Endometrial microvascular endothelial cells (primary cell): ENCODE data around the gene HOXD9. TPM values are rescaled to one million over a fixed set of nuclear protein-coding genes. Genes with fewer than 3 reads are reported as not detected.

Source experiments
- in situ Hi-C: cut with HindIII; loops from 2 replicates; pipeline ENCODE4 v1.10.0; 2017; ENCODE audit warnings: low sequenced_read_pairs, low pct_unique_long_range_greater_than_20kb; ENCODE audit errors: inconsistent ontology term
- total RNA-seq: library from RNA; depleted of rRNA; stranded (reverse); fragments of >200 nt; gene quantifications from one replicate; pipeline ENCODE4 v1.2.3, GENCODE V29; 2015; ENCODE audit errors: inconsistent ontology term

HOXD9 gene
- total RNA-seq, 1 donor from 2014 or later: 63.6 TPM

DNA sequence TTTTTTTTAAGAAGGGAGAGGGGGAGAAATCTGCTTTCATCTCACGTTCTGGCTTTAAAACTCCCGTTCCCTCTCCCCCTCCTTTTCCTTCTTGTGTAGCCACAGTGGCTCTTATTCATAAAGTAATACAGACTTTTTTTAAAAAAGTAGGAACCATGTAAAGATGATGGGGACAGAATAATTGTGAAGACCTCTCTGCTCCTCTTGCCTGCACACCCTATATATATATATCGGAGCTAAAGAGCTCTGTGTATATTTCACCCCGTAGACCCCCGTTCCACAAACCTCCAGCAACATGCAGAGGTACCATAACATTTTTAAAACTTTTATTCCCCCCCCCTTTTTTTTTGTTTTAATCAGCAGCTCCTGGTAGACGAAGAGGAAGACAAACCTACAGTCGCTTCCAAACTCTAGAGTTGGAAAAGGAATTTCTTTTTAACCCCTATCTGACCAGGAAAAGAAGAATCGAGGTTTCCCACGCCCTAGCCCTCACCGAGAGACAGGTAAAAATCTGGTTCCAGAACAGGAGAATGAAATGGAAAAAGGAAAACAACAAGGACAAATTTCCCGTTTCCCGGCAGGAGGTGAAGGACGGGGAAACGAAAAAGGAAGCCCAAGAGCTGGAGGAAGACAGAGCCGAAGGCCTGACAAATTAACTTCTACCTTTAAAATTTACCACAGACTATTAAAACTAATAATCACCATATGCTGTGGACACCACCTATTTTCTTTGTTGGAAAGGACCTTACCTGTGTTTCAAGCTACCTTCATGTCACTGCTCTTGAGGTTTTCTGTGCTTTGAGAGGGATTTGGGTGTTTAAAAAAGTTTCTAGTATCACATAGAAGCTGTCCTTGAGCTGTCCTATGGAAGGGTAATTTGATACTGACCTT is 8.7 kb downstream of the HOXD9 start:
- in situ Hi-C loops: no loop called here

- in situ Hi-C loops: no loop called here
These were observed 9.3 kb downstream of the HOXD9 start for GRCh38 chr2:176131848-176132158.

DNA sequence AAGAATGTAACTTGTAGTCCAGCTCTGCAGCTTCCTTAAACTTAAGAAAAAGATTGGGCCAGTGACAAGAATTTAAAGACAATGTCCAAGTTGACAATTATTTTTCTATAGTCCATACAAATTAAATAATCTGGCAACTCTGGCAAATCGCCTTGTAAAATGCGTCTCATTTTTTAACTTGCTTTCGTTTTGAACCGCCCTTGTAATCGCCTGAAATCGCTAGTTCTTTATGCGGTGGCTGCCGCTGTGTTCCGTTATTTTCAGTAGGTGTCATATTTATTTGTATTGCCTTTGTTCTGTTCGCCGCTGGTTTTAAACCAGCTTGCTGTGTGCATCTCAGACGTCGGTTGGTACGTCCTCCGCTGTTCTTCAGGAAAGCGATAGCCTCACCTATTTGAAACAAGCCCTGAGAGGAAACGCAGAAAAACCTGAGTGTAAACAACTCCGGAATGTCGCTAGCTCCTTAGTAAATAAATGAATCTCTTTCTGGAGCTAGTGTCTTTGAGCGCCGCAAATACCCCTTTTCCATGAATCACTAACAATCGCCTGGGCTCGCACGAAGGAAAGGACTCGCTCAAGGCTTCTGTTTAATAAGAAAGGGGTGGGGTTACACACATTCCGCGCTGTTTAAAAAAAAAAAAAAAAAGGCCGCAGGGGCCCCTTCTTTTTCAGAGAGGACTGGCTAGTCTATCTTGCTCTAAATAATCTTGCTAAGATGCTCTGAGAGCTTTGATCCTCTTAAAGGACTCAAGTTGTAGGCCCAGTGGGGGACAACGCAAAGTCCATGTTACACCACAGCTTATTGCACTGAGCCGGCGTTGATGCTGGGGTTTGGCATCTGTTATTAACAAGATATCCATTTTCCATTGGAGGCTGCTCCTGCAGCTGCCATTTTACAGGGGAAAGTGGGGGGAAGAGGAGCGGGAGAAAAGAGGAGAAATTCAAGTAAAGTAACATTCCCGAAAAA is 10.0 kb downstream of the HOXD9 start:
- in situ Hi-C loops: no loop called here

GRCh38 chr2:176133389-176133788 is 10.9 kb downstream of the HOXD9 start:
- in situ Hi-C loops: no loop called here

GRCh38 chr2:176134035-176134434 is 11.5 kb downstream of the HOXD9 start:
- in situ Hi-C loops: no loop called here

- in situ Hi-C loops: no loop called here
These were observed 12.5 kb downstream of the HOXD9 start for GRCh38 chr2:176135035-176135440.

GRCh38 chr2:176136374-176137251 is 14.1 kb downstream of the HOXD9 start:
- in situ Hi-C loops: no loop called here

DNA sequence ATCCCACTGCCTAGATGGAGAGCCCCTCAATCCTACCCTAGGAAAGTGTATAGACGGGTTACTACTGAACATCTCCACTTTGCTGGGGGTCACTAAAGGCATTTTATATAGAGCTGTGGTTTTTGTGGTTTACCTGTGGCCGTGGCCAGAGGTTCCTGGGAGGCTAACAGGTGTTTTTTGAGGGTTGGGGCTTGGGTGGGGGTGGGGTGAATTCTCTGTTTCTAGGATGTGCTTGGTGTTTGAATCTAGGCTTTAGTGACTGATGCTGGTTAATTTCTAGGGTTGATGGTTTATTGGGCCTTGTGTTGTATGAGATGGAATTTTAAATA is 14.7 kb downstream of the HOXD9 start:
- in situ Hi-C loops: no loop called here

DNA sequence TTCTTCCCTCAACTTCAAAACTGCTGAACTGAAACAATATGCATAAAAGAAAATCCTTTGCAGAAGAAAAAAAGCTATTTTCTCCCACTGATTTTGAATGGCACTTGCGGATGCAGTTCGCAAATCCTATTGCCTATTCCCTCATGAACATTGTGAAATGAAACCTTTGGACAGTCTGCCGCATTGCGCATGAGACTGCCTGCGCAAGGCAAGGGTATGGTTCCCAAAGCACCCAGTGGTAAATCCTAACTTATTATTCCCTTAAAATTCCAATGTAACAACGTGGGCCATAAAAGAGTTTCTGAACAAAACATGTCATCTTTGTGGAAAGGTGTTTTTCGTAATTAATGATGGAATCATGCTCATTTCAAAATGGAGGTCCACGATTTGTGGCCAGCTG is 15.4 kb downstream of the HOXD9 start:
- in situ Hi-C loops: no loop called here

DNA sequence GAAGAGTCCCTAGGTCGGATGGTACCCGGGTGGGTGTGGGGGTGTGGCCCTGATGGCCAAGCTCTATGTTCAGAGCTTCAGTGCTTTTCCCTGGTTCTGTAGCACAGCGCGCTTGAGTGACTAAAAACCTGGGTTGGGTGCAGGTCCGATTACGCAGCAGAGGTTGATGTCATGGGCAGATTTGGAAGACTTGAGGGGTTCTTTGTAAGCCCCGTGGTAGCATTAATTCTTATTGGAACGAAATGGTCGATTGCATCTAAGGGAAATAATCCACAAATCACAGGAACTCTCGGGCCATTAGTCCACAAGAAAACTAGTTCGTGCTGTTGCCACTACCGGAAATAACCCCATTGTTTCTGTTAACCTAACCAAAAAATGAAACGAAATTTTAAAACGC is 16.0 kb downstream of the HOXD9 start:
- in situ Hi-C loops: no loop called here

DNA sequence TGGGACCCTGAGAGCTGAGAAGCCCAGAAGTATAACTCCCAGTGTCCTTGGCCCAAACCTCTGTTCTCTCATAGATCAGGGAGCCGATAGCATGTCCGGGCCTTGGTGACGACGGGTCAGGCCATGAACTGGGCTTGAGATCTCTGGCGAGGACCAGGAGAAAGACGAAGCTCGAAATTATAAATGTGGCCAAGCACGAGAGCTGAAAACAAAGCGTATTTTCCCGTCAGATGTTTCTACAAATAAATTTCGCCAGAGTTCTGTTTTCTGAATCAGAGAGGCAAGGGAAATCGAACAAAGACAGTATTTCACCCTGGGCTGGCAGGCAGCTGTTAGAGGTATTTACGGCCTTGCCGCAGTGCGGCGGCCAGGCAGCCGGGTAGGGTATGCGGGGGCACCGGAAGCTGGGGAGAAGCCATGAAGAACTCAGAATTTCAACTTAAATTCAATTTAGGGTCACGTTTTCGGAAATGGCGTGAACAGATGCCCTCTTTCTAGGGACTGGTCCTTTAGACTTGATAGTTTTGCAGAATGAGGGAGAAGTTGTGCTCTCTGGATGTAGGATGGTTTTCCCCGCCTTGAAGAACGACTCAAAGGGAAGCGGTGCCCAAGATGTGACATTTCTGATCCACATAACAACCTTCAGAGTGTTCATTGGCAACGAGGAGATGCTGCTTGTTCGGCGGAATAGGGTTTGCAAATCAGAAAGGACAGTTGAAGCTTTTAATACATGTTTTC is 16.6 kb downstream of the HOXD9 start:
- in situ Hi-C loops: no loop called here

DNA sequence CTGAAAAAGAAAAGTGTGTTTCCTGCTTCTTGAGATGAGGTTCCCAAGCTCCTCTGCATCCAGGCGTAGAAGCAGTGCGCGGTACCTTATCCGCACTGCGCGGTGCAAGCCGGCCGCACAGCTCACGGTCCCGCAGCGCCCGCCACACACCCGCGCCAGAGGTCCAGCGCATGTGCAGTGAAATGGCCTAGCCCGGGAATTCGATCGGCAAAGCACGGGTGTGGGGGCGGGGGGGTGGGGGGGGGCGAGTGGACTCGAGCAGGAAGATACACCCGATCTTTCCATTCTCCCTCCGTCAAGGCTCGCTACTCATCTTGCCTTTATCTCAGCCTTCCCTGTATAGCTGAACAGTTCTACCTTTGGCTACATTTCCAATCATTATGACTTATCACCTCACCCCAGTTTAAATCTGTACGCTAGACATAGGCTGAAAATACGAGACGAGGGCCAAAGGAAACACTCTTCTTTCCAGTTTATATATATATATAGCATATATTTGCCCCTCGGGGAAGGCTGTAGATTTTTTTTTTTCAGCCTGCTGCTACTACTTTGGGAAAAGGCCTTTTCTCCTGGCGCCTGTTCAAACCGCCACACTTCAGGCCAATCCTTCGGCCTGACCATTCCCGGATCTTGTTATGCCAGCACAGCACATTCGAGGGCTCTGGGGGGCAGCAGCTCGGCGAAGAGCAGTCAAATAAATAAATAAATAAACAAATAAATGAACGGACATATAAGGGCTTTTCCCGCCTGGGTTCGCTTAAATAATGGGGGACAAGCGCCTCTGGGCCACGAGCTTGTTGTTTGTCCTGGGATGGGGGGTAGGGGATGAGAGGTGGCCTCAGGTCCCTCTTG is 17.4 kb downstream of the HOXD9 start:
- in situ Hi-C loops: no loop called here

- in situ Hi-C loops: no loop called here
These were observed 18.2 kb downstream of the HOXD9 start for GRCh38 chr2:176140513-176141317.

- in situ Hi-C loops: no loop called here
These were observed 19.8 kb downstream of the HOXD9 start for GRCh38 chr2:176142281-176142680.

DNA sequence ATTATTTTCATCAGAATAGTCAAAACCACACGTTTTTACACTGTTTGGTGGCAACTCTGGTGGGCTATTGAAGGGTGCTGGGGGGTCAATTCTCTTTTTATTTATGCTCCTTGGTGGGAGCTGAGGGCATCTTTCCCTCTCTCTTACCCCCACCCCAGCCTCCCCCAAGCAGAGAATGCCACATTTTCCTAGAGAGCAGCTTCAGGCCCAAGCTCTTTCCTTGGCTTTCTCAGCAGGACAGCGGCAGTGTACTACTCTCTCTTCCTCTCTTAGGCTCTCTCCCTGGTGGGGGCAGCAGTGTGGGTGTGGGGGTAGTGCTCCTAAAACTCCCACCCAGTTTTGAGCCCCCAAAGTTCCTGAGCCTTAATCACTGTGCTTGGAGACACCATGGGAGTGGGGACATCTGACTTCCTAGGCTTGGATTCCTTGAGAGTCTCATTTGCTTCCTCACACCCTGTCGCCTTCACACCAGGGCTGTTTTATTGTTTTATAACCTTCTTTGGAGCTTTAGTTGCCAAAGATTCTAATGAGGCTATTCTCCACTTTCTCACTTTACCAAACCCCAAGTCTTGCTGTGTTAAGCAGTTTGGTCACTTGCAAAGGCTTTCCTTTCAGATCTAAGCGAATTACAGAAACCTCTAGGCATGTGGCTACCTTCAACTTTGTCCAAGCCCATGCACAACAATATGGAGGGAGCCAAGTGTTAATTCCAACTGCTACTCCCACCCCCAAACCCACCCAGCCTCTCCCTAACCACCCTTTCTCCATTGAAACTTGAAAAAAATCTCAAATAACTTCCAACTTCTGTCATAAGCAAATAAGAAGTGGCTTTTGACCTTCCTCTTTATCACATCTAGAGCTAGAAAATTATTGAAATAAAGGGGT is 22.8 kb downstream of the HOXD9 start:
- in situ Hi-C loops: no loop called here

GRCh38 chr2:176146101-176146500 is 23.6 kb downstream of the HOXD9 start:
- in situ Hi-C loops: no loop called here
